Prostate gland (tissue), 2 donors: Measurements from ENCODE around the gene CTSK.

Experiments
- POLR2A ChIP-seq: fragments of 450-650 bp; IDR thresholded peaks from one replicate; pipeline ENCODE4 v1.6.1; 2016; ENCODE audit warnings: antibody characterized with exemption, mild to moderate bottlenecking
- POLR2AphosphoS5 ChIP-seq: sonication (generic); formaldehyde crosslinking; IDR thresholded peaks from one replicate; pipeline ENCODE4 v1.6.1; 2017; ENCODE audit warnings: antibody characterized with exemption
- TF ChIP-seq, protein P1 (sequence below), 4 experiments: fragments of 200-600 bp in 2 of 4; fragments of 450-650 bp in 2 of 4; sonication (generic) in 2 of 4; IDR thresholded peaks; 1 replicate in 3 of 4; 2 replicates in 1 of 4; pipeline ENCODE4 v1.5.1; 2016 to 2019; ENCODE audit warnings: antibody characterized with exemption in 4 of 4, mild to moderate bottlenecking in 2 of 4, moderate library complexity in 2 of 4

- TF ChIP-seq POLR2A (no peak), POLR2AphosphoS5 (no peak)
- TF ChIP-seq, protein P1, sequence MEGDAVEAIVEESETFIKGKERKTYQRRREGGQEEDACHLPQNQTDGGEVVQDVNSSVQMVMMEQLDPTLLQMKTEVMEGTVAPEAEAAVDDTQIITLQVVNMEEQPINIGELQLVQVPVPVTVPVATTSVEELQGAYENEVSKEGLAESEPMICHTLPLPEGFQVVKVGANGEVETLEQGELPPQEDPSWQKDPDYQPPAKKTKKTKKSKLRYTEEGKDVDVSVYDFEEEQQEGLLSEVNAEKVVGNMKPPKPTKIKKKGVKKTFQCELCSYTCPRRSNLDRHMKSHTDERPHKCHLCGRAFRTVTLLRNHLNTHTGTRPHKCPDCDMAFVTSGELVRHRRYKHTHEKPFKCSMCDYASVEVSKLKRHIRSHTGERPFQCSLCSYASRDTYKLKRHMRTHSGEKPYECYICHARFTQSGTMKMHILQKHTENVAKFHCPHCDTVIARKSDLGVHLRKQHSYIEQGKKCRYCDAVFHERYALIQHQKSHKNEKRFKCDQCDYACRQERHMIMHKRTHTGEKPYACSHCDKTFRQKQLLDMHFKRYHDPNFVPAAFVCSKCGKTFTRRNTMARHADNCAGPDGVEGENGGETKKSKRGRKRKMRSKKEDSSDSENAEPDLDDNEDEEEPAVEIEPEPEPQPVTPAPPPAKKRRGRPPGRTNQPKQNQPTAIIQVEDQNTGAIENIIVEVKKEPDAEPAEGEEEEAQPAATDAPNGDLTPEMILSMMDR (IDR thresholded peaks at IDR 0.05): no peak
Measured at GRCh38 chr1:150765296-150765976, 42.6 kb downstream of the CTSK start, which contains the start of gene CTSS.
